GM06990 (cell line): ENCODE results near the gene RNF220.
"Not testable (repeated sequence)": the region's sequence is repeated elsewhere in the genome, so short reads cannot be mapped to it uniquely, and the experiment has no call there.

ENCODE experiments used
- DNase-seq: peaks from one replicate; pipeline ENCODE4 v3.0.0-alpha.2; 2011; ENCODE audit not compliant: insufficient read length; ENCODE audit errors: extremely low read depth
- H3K27me3 ChIP-seq: replicated peaks from 2 replicates; pipeline ENCODE4 v1.6.0; 2011; ENCODE audit warnings: low read length; ENCODE audit not compliant: control insufficient read depth, insufficient read depth
- H3K36me3 ChIP-seq: 2 replicates; pipeline ENCODE4 v1.5.1; 2011; ENCODE audit warnings: low read length; ENCODE audit not compliant: control insufficient read depth, insufficient read depth
- H3K4me3 ChIP-seq: replicated peaks from 2 replicates; pipeline ENCODE4 v1.5.1; 2011; ENCODE audit warnings: low read depth, mild to moderate bottlenecking, control low read depth, low read length
- TF ChIP-seq, protein P1 (sequence below): IDR thresholded peaks from 2 replicates; pipeline ENCODE4 v1.5.1; 2011; ENCODE audit warnings: low read length, control low read depth, mild to moderate bottlenecking, inconsistent platforms; ENCODE audit not compliant: insufficient read depth, poor library complexity, severe bottlenecking

The RNF220 gene

DNA sequence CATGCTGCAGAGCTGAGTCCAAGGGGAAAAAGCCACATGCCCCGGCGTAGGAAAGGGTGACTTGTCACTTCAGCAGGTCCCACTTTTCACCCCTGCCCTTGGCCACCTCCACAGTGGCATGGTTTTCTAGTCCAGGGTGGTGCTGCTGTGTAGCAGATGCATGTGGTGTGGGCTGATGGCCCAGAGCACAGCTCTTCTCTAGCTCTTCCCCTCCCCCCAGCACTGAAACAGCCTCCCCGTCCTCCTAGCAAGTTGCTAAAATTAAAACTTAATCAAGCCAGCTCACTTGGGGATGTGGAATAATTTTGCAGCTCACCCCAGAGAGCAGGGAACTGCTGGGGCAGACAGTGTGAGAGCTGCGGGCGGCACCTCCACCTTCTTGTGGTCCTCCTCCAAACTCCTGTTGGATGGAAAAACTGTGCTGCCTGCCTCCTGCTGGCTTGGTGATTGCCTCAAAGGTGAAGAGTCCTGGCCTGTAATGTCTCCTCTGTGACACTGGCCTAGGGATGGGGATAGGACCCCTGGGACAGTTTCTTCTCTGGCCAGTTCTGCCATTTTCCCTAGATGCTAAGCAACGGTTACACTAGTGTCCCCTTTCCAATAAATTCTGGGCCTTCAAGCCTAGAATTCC, 91.6 kb downstream of the RNF220 start:
- H3K36me3 ChIP-seq, result no peaks in the 10 kb centered on the region
- peaks cover 4% of the 10 kb centered on the region for H3K27me3 ChIP-seq
- H3K4me3 ChIP-seq, result no peak overlapping the region
- TF ChIP-seq, protein P1, sequence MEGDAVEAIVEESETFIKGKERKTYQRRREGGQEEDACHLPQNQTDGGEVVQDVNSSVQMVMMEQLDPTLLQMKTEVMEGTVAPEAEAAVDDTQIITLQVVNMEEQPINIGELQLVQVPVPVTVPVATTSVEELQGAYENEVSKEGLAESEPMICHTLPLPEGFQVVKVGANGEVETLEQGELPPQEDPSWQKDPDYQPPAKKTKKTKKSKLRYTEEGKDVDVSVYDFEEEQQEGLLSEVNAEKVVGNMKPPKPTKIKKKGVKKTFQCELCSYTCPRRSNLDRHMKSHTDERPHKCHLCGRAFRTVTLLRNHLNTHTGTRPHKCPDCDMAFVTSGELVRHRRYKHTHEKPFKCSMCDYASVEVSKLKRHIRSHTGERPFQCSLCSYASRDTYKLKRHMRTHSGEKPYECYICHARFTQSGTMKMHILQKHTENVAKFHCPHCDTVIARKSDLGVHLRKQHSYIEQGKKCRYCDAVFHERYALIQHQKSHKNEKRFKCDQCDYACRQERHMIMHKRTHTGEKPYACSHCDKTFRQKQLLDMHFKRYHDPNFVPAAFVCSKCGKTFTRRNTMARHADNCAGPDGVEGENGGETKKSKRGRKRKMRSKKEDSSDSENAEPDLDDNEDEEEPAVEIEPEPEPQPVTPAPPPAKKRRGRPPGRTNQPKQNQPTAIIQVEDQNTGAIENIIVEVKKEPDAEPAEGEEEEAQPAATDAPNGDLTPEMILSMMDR, result no peak
- no peak for DNase-seq

DNA sequence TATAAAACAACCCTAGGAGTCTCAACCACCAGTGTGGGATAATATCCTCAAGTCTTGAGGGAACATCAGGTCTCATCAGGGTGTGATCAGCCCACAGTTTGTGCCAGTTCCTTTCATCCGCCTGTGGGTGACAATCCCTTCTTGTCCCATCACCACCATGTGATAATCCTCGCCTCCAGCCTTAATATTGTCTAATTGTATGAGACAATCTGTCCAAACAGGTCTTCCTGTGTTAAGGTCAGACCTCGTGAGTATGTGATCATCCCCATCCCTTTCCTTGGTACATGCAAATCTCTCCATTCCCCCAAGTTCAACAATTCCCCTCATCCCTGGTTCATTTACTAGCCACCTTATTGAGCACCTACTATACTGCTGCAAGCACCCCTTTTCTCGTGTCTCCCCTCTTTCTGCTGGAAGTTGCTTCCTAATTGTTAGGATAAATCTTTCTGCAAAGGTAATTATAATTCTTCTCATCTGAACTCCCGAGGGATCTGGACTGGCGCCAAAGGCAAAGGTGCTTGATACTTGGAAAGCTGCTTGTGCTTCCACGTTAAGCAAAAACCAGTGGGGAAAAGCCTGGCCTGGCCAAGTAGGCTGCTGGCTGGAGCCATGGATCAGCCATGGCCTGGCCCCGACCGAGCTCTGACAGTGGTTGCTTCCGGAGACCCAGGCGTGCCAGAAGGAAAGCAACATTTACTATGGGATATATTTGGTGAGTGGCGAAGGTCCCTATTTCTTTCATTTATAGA, 92.5 kb downstream of the RNF220 start:
- TF ChIP-seq, protein P1, result no peak
- Histone ChIP-seq H3K27me3 (peaks cover 4% of the 10 kb centered on the region), H3K4me3 (no peak overlapping the region), H3K36me3 (no peaks in the 10 kb centered on the region)
- no peak for DNase-seq

DNA sequence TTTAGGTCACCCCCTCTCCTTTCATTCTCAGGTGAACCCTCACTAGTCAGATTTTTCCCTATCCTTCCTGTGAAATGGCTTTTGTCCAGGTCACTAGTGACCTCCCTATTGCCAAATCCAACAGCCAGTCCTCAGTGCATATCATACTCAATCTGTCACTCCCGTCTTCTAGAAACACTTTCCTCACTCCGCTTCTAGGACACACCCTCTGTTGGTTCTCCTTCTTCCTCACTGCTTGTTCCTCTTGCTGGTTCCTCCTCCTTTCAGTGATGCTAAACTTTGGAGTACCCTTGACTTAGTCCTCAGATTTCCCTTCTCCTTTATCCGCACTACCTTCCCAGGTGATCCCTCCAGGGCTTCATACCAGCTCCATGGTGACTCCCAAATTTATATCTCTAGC, 94.3 kb downstream of the RNF220 start:
- no peaks in the 10 kb centered on the region for H3K36me3 ChIP-seq
- no peak overlapping the region for H3K4me3 ChIP-seq
- TF ChIP-seq, protein P1, result no peak
- DNase-seq, result no peak
- peaks cover 4% of the 10 kb centered on the region for H3K27me3 ChIP-seq

DNA sequence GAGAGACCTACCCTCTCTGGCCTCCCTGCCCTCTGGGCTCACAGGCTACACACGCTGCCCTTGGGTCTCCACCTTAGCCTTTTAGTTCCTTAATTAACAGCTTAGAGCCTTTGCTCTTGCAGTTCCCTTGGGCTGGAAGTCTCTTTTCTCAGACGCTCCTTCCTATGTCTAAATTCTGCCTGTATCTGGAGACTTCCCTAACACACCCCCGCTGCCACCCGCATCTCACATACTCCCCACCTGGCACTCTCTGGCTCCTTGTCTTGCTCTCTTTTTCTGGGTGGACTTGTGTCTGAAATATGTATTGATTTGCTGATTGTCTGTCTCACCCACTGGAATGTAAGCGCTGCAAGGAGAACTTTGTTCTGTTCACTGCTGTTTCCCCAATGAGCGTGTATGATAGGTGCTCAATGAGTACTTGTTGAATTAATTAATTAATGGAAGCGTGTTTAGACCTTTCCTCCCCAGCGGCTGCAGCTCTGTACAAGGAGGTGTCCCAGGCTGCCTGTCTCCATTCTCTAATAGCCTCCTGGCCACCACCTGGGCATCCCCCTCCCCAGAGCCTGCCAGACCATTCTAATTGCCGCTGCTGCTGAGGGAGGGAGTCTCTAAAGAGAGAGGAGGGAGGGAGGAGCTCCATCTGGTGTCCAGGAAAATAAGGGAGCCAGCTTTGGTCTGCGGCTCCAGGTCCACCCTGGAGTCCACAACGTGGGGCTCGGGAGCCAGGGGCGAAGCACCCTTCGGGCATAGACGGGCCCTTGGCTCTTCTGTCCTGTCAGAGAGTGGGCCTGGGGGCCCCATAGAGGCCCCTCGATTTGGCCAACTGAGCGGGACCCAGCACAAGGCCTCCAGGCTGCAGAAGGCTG, 95.4 kb downstream of the RNF220 start:
- H3K36me3 ChIP-seq, result no peaks in the 10 kb centered on the region
- no peak overlapping the region for H3K4me3 ChIP-seq
- peaks cover 4% of the 10 kb centered on the region for H3K27me3 ChIP-seq
- TF ChIP-seq, protein P1, result no peak
- DNase-seq, result no peak

DNA sequence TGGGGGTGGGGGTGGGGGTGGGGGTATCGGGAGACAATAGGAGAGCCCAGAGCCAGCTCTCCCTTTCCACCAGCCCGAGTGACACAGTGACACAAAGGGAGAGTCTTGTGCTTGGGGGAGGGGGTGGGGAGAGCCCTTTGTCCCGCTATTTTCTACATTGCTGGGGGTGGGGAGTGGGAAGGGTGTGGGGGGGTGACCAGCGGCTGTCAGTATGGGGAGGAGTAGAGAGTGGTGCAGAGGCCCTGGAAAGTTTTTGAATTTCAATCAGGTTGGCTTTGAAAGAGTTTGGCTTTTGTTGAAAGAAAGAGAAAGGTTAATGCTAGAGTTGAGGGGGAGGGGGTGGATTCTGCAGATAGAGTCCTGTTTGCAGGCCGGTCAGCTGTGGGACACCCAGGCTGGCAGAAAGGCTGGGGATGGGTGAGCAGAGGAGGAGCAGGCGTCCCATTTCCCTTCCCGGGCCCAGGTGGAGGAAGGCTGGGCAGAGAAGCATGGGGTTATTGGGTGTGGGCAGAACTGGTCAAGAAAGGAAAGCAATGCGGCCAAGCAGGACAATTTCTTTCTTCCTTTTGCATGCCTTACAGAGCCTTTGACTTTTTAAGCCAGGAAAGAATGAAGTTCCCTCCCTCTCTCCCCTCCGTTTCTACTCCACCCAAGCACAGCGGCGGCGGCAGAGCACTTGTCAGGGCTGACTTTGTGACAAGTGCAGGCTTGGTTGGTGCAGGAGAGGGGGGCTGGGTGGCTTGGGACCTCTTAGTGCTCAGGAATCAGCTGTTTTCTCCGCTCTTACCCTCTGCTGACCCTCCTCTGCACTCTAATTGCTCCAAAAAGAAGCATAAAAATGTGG, 96.2 kb downstream of the RNF220 start:
- no peaks in the 10 kb centered on the region for H3K36me3 ChIP-seq
- TF ChIP-seq, protein P1, result no peak
- H3K4me3 ChIP-seq, result no peak overlapping the region
- H3K27me3 ChIP-seq, result peaks cover 4% of the 10 kb centered on the region
- DNase-seq, result no peak

DNA sequence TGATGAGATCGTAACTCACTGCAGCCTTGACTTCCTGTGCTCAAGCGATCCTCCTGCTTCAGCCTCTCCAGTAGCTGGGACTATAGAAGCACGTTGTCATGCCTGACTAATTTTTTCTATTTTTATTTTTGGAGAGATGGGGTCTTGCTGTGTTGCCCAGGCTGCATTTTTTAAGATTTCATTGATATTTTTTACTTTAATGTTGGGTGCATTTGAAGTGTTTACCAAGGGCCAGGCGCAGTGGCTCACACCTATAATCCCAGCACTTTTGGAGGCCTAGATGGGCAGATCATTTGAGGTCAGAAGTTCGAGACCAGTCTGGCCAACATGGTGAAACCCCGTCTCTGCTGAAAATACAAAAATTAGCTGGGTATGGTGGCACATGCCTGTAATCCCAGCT, 97.8 kb downstream of the RNF220 start:
- H3K36me3 ChIP-seq, H3K4me3 ChIP-seq, DNase-seq, H3K27me3 ChIP-seq: not testable (repeated sequence)
